ENCODE measurements around the gene DRAM1. TPM values are rescaled to one million over a fixed set of nuclear protein-coding genes. Genes with fewer than 3 reads are reported as not detected.

DRAM1 gene
- total RNA-seq, 1 experiment from 2014 or later: 6.9 TPM

GRCh38 chr12:101889211-101889752 lies 11.9 kb downstream of the DRAM1 start:
- ChIA-PET CTCF (no interaction called here), POLR2A (interaction anchor here (0.7 kb wide), 1 partner anchor 50 kb away, joined by 3 read pairs; no protein-coding TSS in a partner anchor)
- DNase-seq (ENCODE audit: low spot score): no peak
- no peak for TF ChIP-seq STAT6 (CRISPR knock-in tag; conservative IDR thresholded peaks at IDR 0.05; ENCODE audit: low read depth)
- TF ChIP-seq ATF6 (CRISPR knock-in tag; IDR thresholded peaks at IDR 0.05): no peak
- no peak for TF ChIP-seq ZNF416 (CRISPR knock-in tag; IDR thresholded peaks at IDR 0.05)
- no peak for TF ChIP-seq KAT7 (CRISPR knock-in tag; IDR thresholded peaks at IDR 0.05; ENCODE audit: borderline replicate concordance)
- TF ChIP-seq ZNF219 (CRISPR knock-in tag; IDR thresholded peaks at IDR 0.05; ENCODE audit: borderline replicate concordance): no peak
- no peak for TF ChIP-seq NFATC4 (CRISPR knock-in tag; IDR thresholded peaks at IDR 0.05)
- TF ChIP-seq ZNF121 (CRISPR knock-in tag; IDR thresholded peaks at IDR 0.05): no peak
- TF ChIP-seq TEAD4 (CRISPR knock-in tag; IDR thresholded peaks at IDR 0.05): no peak
- TF ChIP-seq ZBTB21 (CRISPR knock-in tag; IDR thresholded peaks at IDR 0.05; ENCODE audit: borderline replicate concordance): no peak
- no peak for TF ChIP-seq SOX15 (CRISPR knock-in tag; IDR thresholded peaks at IDR 0.05)
- TF ChIP-seq ZNF512 (CRISPR knock-in tag; IDR thresholded peaks at IDR 0.05; ENCODE audit: borderline replicate concordance): no peak
- no peak for TF ChIP-seq EMX1 (CRISPR knock-in tag; IDR thresholded peaks at IDR 0.05)
- no peak for TF ChIP-seq ZNF232 (CRISPR knock-in tag; IDR thresholded peaks at IDR 0.05)
- TF ChIP-seq FOXP4 (CRISPR knock-in tag; IDR thresholded peaks at IDR 0.05): no peak
- TF ChIP-seq TP53 (CRISPR knock-in tag; IDR thresholded peaks at IDR 0.05): no peak
- TF ChIP-seq E2F5 (CRISPR knock-in tag; IDR thresholded peaks at IDR 0.05): no peak
- TF ChIP-seq ATF2 (CRISPR knock-in tag; IDR thresholded peaks at IDR 0.05; ENCODE audit: borderline replicate concordance, low read depth): no peak
- no peak for TF ChIP-seq ETV6 (CRISPR knock-in tag; IDR thresholded peaks at IDR 0.05)
- no peak for TF ChIP-seq SMAD4 (CRISPR knock-in tag; IDR thresholded peaks at IDR 0.05)
- H3K27me3 Mint-ChIP-seq (ENCODE audit: low read depth): no peaks in the 10 kb centered on the region
- H3K9me3 Mint-ChIP-seq: no peaks in the 10 kb centered on the region
- H3K4me1 Mint-ChIP-seq: peaks cover 12% of the 10 kb centered on the region
- no peak for ATAC-seq
- H3K36me3 Mint-ChIP-seq: no peaks in the 10 kb centered on the region
- no peak overlapping the region for H3K4me3 Mint-ChIP-seq
- no peak overlapping the region for H3K27ac Mint-ChIP-seq

Data from WTC11 (cell line).